OCI-LY7 (cell line): ENCODE results near the gene SRGAP3.

Experiments used
- CTCF ChIP-seq: fragments of 200-600 bp; sonication (generic); conservative IDR thresholded peaks from 2 replicates; pipeline ENCODE4 v1.5.1; 2014; ENCODE audit warnings: mild to moderate bottlenecking, antibody characterized with exemption, low read length, moderate library complexity, mixed read lengths
- EZH2phosphoT487 ChIP-seq: fragments of 200-600 bp; sonication (generic); IDR thresholded peaks from 2 replicates; pipeline ENCODE4 v1.6.1; 2018; ENCODE audit warnings: low read depth, borderline replicate concordance, mild to moderate bottlenecking, mixed run types, antibody characterized with exemption, low read length, moderate library complexity, mixed read lengths

GRCh38 chr3:9077029-9077428 lies 172.4 kb downstream of the SRGAP3 start:
- TF ChIP-seq CTCF (no peak), EZH2phosphoT487 (no peak)
